CD4-positive, alpha-beta T cell (primary cell): Measurements from ENCODE around the gene TNS1. TPM values are rescaled to one million over a fixed set of nuclear protein-coding genes. Genes with fewer than 3 reads are reported as not detected.

Experiments used
- ATAC-seq: fragments of 200-7000 bp; cut with Tn5 transposase; one replicate; pipeline ENCODE4 v1.10.0; 2022; ENCODE audit warnings: mild to moderate bottlenecking; ENCODE audit not compliant: poor library complexity
- CTCF ChIA-PET: fragments of 350-600 bp; sonication (Branson Sonifier 250); formaldehyde crosslinking; loops from one replicate; lab custom pipeline; 2021; ENCODE audit warnings: antibody characterized with exemption, inconsistent platforms; lab: Charles Lee
- POLR2A ChIA-PET: fragments of 350-600 bp; sonication (Branson Sonifier 250); formaldehyde crosslinking; loops from one replicate; lab custom pipeline; 2021; ENCODE audit warnings: antibody characterized with exemption, inconsistent platforms; lab: Charles Lee
- DNase-seq, 14 experiments: peaks; one replicate each; pipeline ENCODE4 v3.0.0-alpha.2; 2013 to 2020; ENCODE audit warnings: mixed read lengths in 2 of 14
- H3K27ac ChIP-seq, 2 donors: one replicate each; pipeline versions ENCODE4 v1.5.1 to v1.7.0; 2013; ENCODE audit warnings: low read length in 2 of 2, low read depth in 1 of 2, mild to moderate bottlenecking in 1 of 2
- H3K27me3 ChIP-seq, 2 experiments: 1 replicate in 1 of 2; 2 replicates in 1 of 2; pipeline versions ENCODE4 v1.6.1 to v1.7.0; 2013; ENCODE audit warnings: low read length in 2 of 2, control low read depth in 1 of 2, mild to moderate bottlenecking in 1 of 2, moderate library complexity in 1 of 2; ENCODE audit not compliant: insufficient read depth in 2 of 2, control insufficient read depth in 1 of 2
- H3K36me3 ChIP-seq: one replicate; pipeline ENCODE4 v1.6.1; 2013; ENCODE audit warnings: low read length, control low read depth; ENCODE audit not compliant: insufficient read depth
- H3K4me1 ChIP-seq: one replicate; pipeline ENCODE4 v1.6.1; 2013; ENCODE audit warnings: low read length, control low read depth; ENCODE audit not compliant: insufficient read depth
- H3K4me3 ChIP-seq: one replicate; pipeline ENCODE4 v1.5.1; 2013; ENCODE audit warnings: mild to moderate bottlenecking, low read length, moderate library complexity
- H3K9me3 ChIP-seq, 2 experiments: 1 replicate in 1 of 2; 2 replicates in 1 of 2; pipeline versions ENCODE4 v1.6.1 to v1.7.0; 2013; ENCODE audit warnings: low read length in 2 of 2, mild to moderate bottlenecking in 2 of 2, control low read depth in 1 of 2, moderate library complexity in 1 of 2; ENCODE audit not compliant: control insufficient read depth in 1 of 2, insufficient read depth in 1 of 2
- H3K27ac Mint-ChIP-seq: one replicate; pipeline ENCODE4 v1.8.0; 2020; ENCODE audit warnings: mixed read lengths
- H3K27me3 Mint-ChIP-seq: one replicate; pipeline ENCODE4 v1.8.0; 2021; ENCODE audit warnings: mixed read lengths
- H3K36me3 Mint-ChIP-seq: one replicate; pipeline ENCODE4 v1.8.0; 2021; ENCODE audit warnings: low read depth, mixed read lengths
- H3K4me1 Mint-ChIP-seq: one replicate; pipeline ENCODE4 v1.8.0; 2021; ENCODE audit warnings: low read depth, mixed read lengths
- H3K4me3 Mint-ChIP-seq: one replicate; pipeline ENCODE4 v1.8.0; 2020; ENCODE audit warnings: mild to moderate bottlenecking, mixed read lengths
- H3K9me3 Mint-ChIP-seq: one replicate; pipeline ENCODE4 v1.8.0; 2020; ENCODE audit warnings: mixed read lengths
- CTCF ChIP-seq: fragments of 200-600 bp; IDR thresholded peaks from one replicate; pipeline ENCODE4 v1.8.0; 2022; ENCODE audit warnings: antibody characterized with exemption, mild to moderate bottlenecking
- intact Hi-C, 2 experiments: fragments of 100-400 bp; cut with DNase I in 1 of 2; cut with micrococcal nuclease in 1 of 2; formaldehyde crosslinking; loops; one replicate each; pipeline versions ENCODE4 v1.15.1 to v1.9.0; 2023 to 2025; cut with DNase I, micrococcal nuclease
- total RNA-seq, 174 experiments: library from RNA in 2 of 174; stranded (reverse) in 2 of 174; gene quantifications; one replicate each; pipeline ENCODE4 v1.2.3 and lab custom pipeline; 2021 to 2026

The TNS1 gene
- total RNA-seq, 2 experiments from 2014 or later, result 0.25 to 0.34 TPM

- ChIA-PET CTCF (no interaction called here), POLR2A (no interaction called here)
- intact Hi-C loops, result no loop called here
- no peak overlapping the region for H3K4me3 Mint-ChIP-seq
- TF ChIP-seq CTCF, result no peak
- H3K9me3 ChIP-seq, result peaks cover 0 to 10% of the 10 kb centered on the region in 2 experiments
- no peaks in the 10 kb centered on the region for H3K4me1 ChIP-seq
- no peak overlapping the region for H3K27ac Mint-ChIP-seq
- H3K27ac ChIP-seq, result no peak overlapping the region
- H3K36me3 Mint-ChIP-seq, result no peaks in the 10 kb centered on the region
- no peak overlapping the region for H3K4me3 ChIP-seq
- peaks cover 26% of the 10 kb centered on the region for H3K27me3 Mint-ChIP-seq
- peaks cover 2 to 22% of the 10 kb centered on the region in 2 experiments for H3K27me3 ChIP-seq
- H3K9me3 Mint-ChIP-seq, result no peaks in the 10 kb centered on the region
- H3K4me1 Mint-ChIP-seq, result no peaks in the 10 kb centered on the region
- ATAC-seq (no peak), DNase-seq (no peak)
- no peaks in the 10 kb centered on the region for H3K36me3 ChIP-seq
Observed at GRCh38 chr2:217908544-217908943, 94.3 kb downstream of the TNS1 start.

GRCh38 chr2:217907266-217907665 lies 95.5 kb downstream of the TNS1 start:
- Mint-ChIP-seq H3K27ac (no peak overlapping the region), H3K4me1 (no peaks in the 10 kb centered on the region), H3K4me3 (no peak overlapping the region), H3K9me3 (no peaks in the 10 kb centered on the region), H3K27me3 (peaks cover 30% of the 10 kb centered on the region), H3K36me3 (no peaks in the 10 kb centered on the region)
- H3K9me3 ChIP-seq, result peaks cover 0 to 10% of the 10 kb centered on the region in 2 experiments
- intact Hi-C loops, result no loop called here
- H3K4me3 ChIP-seq, result no peak overlapping the region
- DNase-seq (no peak), ATAC-seq (no peak)
- ChIA-PET CTCF (no interaction called here), POLR2A (no interaction called here)
- H3K27ac ChIP-seq, result no peak overlapping the region
- no peaks in the 10 kb centered on the region for H3K36me3 ChIP-seq
- TF ChIP-seq CTCF, result no peak
- H3K27me3 ChIP-seq, result peaks cover 2 to 22% of the 10 kb centered on the region in 2 experiments
- no peaks in the 10 kb centered on the region for H3K4me1 ChIP-seq

- no peak overlapping the region for H3K4me3 ChIP-seq
- H3K4me1 ChIP-seq, result no peaks in the 10 kb centered on the region
- peaks cover 30% of the 10 kb centered on the region for H3K27me3 Mint-ChIP-seq
- H3K27me3 ChIP-seq, result peaks cover 2 to 22% of the 10 kb centered on the region in 2 experiments
- no peaks in the 10 kb centered on the region for H3K36me3 ChIP-seq
- no peak overlapping the region for H3K27ac Mint-ChIP-seq
- peaks cover 0 to 6% of the 10 kb centered on the region in 2 experiments for H3K9me3 ChIP-seq
- intact Hi-C loops, result no loop called here
- no peak for DNase-seq
- no peak for TF ChIP-seq CTCF
- H3K4me1 Mint-ChIP-seq, result no peaks in the 10 kb centered on the region
- CTCF ChIA-PET, result no interaction called here
- no peaks in the 10 kb centered on the region for H3K36me3 Mint-ChIP-seq
- H3K27ac ChIP-seq, result no peak overlapping the region
- POLR2A ChIA-PET, result no interaction called here
- no peaks in the 10 kb centered on the region for H3K9me3 Mint-ChIP-seq
- no peak overlapping the region for H3K4me3 Mint-ChIP-seq
- no peak for ATAC-seq
Observed at GRCh38 chr2:217906798-217907197, 96.0 kb downstream of the TNS1 start.
